ENCODE measurements around the gene TNFAIP8L1. TPM values are rescaled to one million over a fixed set of nuclear protein-coding genes. Genes with fewer than 3 reads are reported as not detected.

Gene TNFAIP8L1
- total RNA-seq, 2 donors from 2014 or later, result 4.2 to 4.3 TPM

DNA sequence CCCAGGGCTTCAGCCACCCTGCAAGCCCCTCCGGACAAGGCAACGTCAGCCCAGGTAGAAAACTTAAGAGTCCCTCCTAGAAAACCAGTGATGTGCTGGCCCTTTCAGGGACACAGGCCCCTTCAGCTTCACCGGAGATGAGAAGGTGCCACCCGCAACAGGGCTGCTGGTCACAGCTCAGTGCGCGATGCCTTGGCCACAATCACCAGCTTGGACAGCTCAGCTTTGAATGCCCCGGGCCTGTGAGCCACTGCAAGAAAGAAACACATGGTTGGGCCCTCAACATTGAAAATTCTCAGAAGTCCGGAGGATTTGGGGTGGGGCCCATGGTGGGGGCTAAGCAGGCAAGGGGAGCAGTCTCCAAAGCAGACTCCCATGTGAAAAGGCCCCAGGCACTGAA, 18.5 kb downstream of the TNFAIP8L1 start:
- no peaks in the 10 kb centered on the region for H3K9me3 ChIP-seq
- peaks cover 46% of the 10 kb centered on the region for H3K36me3 ChIP-seq
- H3K27ac ChIP-seq, result no peak overlapping the region
- DNase-seq (ENCODE audit: low spot score), result no peak
- no peaks in the 10 kb centered on the region for H3K4me1 ChIP-seq (ENCODE audit: control insufficient read depth in 1 of 2, low read depth in 2 of 2)
- ATAC-seq (ENCODE audit: insufficient number of reproducible peaks, low FRiP score, low read depth), result no peak
- no peak overlapping the region for H3K4me3 ChIP-seq
- TF ChIP-seq, protein P1, sequence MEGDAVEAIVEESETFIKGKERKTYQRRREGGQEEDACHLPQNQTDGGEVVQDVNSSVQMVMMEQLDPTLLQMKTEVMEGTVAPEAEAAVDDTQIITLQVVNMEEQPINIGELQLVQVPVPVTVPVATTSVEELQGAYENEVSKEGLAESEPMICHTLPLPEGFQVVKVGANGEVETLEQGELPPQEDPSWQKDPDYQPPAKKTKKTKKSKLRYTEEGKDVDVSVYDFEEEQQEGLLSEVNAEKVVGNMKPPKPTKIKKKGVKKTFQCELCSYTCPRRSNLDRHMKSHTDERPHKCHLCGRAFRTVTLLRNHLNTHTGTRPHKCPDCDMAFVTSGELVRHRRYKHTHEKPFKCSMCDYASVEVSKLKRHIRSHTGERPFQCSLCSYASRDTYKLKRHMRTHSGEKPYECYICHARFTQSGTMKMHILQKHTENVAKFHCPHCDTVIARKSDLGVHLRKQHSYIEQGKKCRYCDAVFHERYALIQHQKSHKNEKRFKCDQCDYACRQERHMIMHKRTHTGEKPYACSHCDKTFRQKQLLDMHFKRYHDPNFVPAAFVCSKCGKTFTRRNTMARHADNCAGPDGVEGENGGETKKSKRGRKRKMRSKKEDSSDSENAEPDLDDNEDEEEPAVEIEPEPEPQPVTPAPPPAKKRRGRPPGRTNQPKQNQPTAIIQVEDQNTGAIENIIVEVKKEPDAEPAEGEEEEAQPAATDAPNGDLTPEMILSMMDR (IDR thresholded peaks at IDR 0.05), result no peak
- H3K27me3 ChIP-seq (replicated peaks; ENCODE audit: insufficient read depth), result no peaks in the 10 kb centered on the region

DNA sequence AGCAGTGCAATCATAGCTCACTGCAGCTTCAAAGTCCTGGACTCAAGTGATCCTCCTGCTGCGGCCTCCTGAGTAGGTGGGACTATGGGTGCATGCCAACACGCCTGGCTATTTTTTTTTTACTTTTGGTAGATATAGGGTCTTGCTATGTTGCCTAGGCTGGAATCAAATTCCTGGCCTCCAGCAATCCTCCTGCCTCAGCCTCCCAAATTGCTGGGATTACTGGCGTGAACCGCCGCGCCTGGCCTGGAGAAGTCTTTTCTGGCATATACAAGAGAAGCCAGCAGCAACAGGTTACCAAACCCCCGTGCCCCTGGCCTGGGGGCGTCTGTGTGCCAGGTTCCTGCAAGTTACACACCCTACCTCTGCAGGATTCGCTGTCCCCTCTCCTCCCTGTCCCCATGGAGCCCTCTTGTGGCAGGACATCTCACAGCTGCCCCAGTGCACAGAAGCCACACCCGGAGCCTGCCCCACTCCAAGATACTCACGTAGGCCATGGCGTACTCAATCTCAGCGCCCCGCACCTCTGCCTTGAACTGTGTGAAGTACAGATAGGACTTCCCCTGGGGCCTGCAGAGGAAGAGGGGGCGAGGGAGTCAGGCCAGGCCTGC, 21.0 kb downstream of the TNFAIP8L1 start:
- Histone ChIP-seq H3K4me3 (no peak overlapping the region), H3K9me3 (no peaks in the 10 kb centered on the region), H3K36me3 (peaks cover 59% of the 10 kb centered on the region), H3K27me3 (replicated peaks; ENCODE audit: insufficient read depth) (no peaks in the 10 kb centered on the region), H3K4me1 (ENCODE audit: control insufficient read depth in 1 of 2, low read depth in 2 of 2) (no peaks in the 10 kb centered on the region), H3K27ac (no peak overlapping the region)
- TF ChIP-seq, protein P1 (IDR thresholded peaks at IDR 0.05), result no peak
- DNase-seq (ENCODE audit: low spot score), result no peak
- no peak for ATAC-seq (ENCODE audit: insufficient number of reproducible peaks, low FRiP score, low read depth)

DNA sequence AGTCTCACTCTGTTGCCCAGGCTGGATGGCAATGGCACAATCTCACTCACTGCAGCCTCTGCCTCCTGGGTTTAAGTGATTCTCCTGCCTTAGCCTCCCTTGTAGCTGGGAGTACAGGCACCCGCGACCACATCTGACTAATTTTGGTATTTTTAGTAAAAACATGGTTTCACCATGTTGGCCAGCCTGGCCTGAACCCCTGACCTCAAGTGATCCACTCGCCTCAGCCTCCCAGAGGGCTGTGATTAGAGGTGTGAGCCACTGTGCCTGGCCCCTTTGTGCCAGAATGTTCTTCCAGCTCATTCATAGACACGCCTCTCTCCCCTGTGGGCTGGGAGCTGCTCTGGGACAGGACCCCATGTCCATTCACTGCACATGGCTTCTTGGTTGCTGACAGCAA, 21.7 kb downstream of the TNFAIP8L1 start:
- TF ChIP-seq, protein P1 (IDR thresholded peaks at IDR 0.05), result no peak
- no peak overlapping the region for H3K4me3 ChIP-seq
- no peak overlapping the region for H3K27ac ChIP-seq
- H3K9me3 ChIP-seq, result no peaks in the 10 kb centered on the region
- H3K4me1 ChIP-seq (ENCODE audit: control insufficient read depth in 1 of 2, low read depth in 2 of 2), result no peaks in the 10 kb centered on the region
- H3K36me3 ChIP-seq, result peaks cover 62% of the 10 kb centered on the region
- no peaks in the 10 kb centered on the region for H3K27me3 ChIP-seq (replicated peaks; ENCODE audit: insufficient read depth)
- no peak for DNase-seq (ENCODE audit: low spot score)
- ATAC-seq (ENCODE audit: insufficient number of reproducible peaks, low FRiP score, low read depth), result no peak

DNA sequence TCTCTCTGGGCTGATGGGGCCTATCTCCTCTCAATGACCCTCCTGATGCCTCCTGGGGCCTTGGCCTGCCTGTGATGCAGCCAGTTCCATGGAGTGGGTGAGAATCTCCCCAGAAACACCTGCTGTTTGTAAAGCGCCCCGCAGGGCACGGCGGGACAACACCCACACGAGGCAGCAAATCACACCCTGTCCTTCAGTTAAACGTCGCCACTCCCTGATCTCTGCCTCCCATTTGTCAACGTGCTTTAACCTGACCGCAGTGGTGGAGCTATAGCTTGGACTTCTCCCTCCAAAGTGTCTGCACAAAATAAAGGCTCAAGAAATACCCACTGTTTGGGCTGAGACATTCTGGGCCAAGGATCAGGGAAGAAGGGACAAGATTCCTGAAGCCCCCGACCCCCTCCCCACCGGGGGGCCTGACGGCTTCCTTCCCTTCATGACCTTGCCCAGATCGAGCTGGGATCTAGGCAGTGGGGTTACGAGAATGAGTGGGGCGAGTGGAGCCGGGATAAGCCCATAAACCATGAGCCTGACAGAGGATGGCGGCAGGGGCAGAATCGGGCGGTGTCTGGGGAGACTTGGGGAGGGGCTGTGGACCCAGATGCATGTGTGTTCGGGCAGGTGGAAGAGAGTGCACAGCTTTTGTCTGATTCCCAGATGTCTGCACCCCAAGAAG, 22.8 kb downstream of the TNFAIP8L1 start:
- ATAC-seq (ENCODE audit: insufficient number of reproducible peaks, low FRiP score, low read depth), result no peak
- Histone ChIP-seq H3K27me3 (replicated peaks; ENCODE audit: insufficient read depth) (no peaks in the 10 kb centered on the region), H3K4me3 (no peak overlapping the region), H3K9me3 (no peaks in the 10 kb centered on the region), H3K27ac (no peak overlapping the region), H3K4me1 (ENCODE audit: control insufficient read depth in 1 of 2, low read depth in 2 of 2) (no peaks in the 10 kb centered on the region), H3K36me3 (peaks cover 61% of the 10 kb centered on the region)
- DNase-seq (ENCODE audit: low spot score), result no peak
- TF ChIP-seq, protein P1 (IDR thresholded peaks at IDR 0.05), result no peak

DNA sequence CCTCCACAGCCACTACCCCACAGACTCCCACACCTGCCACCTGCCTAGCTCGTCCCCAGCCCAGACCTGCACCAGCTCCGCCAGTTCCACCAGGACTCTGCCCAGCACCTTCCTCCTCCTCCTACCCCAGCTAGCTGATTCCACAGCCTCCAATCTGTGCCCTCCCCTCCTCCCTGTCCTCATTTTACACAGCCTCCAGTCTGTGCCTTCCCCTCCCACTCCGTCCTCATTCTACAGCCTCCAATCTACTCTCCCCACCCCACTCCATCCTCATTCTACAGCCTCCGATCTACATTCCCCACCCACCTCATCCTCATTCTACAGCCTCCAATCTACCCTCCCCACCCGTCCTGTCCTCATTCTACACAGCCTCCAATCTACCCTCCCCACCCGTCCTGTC, 23.5 kb downstream of the TNFAIP8L1 start:
- no peak overlapping the region for H3K27ac ChIP-seq
- TF ChIP-seq, protein P1 (IDR thresholded peaks at IDR 0.05), result no peak
- ATAC-seq (ENCODE audit: insufficient number of reproducible peaks, low FRiP score, low read depth) (no peak), DNase-seq (ENCODE audit: low spot score) (no peak)
- no peaks in the 10 kb centered on the region for H3K4me1 ChIP-seq (ENCODE audit: control insufficient read depth in 1 of 2, low read depth in 2 of 2)
- H3K4me3 ChIP-seq, result no peak overlapping the region
- H3K9me3 ChIP-seq, result no peaks in the 10 kb centered on the region
- H3K36me3 ChIP-seq, result peaks cover 60% of the 10 kb centered on the region
- no peaks in the 10 kb centered on the region for H3K27me3 ChIP-seq (replicated peaks; ENCODE audit: insufficient read depth)

Measured in thoracic aorta (tissue), 2 donors.